Measurements from ENCODE around the gene AGK.
"Not testable (repeated sequence)": the region's sequence is repeated elsewhere in the genome, so short reads cannot be mapped to it uniquely, and the experiment has no call there.

AGK gene

GRCh38 chr7:141575164-141575563 is 24.0 kb downstream of the AGK start:
- no peak for ATAC-seq
- no peak for TF ChIP-seq ZC3H10 (CRISPR knock-in tag; IDR thresholded peaks at IDR 0.05)
- no peak for TF ChIP-seq CSDC2 (CRISPR knock-in tag; IDR thresholded peaks at IDR 0.05)
- TF ChIP-seq TOX (CRISPR knock-in tag; IDR thresholded peaks at IDR 0.05; ENCODE audit: borderline replicate concordance), result no peak
- TF ChIP-seq BACH2 (CRISPR knock-in tag; IDR thresholded peaks at IDR 0.05; ENCODE audit: borderline replicate concordance), result no peak
- no peak for TF ChIP-seq ZFP30 (CRISPR knock-in tag; IDR thresholded peaks at IDR 0.05)
- no peak for TF ChIP-seq TCF4 (CRISPR knock-in tag; IDR thresholded peaks at IDR 0.05; ENCODE audit: borderline replicate concordance)

DNA sequence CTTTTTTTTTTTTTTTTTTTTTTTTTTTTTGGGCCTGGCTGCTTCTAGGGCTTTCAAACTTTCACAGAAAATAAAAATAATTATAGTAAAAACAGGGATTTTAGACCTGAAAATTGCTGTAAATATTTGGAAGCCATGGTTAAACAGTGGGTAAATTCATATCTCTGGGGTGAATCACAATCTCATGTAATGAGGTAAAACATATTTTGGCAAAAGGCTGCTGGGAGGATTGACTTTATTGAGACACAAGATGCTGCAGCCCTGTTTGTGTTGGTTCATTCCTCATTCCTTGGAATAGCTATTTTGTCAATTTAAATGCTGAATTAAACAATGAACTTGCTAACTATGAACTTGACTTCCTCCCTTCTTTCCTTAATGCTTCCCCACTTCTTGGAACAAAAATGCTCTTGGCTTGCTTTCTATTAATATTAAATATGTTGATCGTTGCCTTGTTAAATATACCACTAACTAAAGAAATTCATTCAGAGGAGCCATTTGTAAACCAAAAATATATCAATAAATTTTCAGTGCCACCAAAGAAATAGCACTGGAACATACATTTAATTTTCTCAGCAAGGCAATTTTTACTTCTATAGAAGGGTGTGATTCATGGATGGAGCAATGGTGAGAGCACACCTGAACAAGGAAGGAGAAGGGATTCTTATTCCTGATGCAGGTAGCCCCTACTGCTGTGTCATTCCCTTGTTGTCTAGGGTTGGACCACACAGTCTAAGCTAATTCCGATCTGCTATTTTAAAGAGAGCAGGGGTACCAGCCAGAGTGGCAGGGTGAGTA is 24.6 kb downstream of the AGK start:
- no peak for ATAC-seq
- TF ChIP-seq POU6F1 (CRISPR knock-in tag; IDR thresholded peaks at IDR 0.05; ENCODE audit: borderline replicate concordance, low read depth) (no peak), CSRNP3 (CRISPR knock-in tag; IDR thresholded peaks at IDR 0.05) (no peak), RARB (CRISPR knock-in tag; IDR thresholded peaks at IDR 0.05) (no peak), ARNTL (CRISPR knock-in tag; IDR thresholded peaks at IDR 0.05; ENCODE audit: borderline replicate concordance, low read depth) (no peak)
- TF ChIP-seq, protein P1, sequence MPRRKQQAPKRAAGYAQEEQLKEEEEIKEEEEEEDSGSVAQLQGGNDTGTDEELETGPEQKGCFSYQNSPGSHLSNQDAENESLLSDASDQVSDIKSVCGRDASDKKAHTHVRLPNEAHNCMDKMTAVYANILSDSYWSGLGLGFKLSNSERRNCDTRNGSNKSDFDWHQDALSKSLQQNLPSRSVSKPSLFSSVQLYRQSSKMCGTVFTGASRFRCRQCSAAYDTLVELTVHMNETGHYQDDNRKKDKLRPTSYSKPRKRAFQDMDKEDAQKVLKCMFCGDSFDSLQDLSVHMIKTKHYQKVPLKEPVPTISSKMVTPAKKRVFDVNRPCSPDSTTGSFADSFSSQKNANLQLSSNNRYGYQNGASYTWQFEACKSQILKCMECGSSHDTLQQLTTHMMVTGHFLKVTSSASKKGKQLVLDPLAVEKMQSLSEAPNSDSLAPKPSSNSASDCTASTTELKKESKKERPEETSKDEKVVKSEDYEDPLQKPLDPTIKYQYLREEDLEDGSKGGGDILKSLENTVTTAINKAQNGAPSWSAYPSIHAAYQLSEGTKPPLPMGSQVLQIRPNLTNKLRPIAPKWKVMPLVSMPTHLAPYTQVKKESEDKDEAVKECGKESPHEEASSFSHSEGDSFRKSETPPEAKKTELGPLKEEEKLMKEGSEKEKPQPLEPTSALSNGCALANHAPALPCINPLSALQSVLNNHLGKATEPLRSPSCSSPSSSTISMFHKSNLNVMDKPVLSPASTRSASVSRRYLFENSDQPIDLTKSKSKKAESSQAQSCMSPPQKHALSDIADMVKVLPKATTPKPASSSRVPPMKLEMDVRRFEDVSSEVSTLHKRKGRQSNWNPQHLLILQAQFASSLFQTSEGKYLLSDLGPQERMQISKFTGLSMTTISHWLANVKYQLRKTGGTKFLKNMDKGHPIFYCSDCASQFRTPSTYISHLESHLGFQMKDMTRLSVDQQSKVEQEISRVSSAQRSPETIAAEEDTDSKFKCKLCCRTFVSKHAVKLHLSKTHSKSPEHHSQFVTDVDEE (CRISPR knock-in tag; IDR thresholded peaks at IDR 0.05), result no peak

- TF ChIP-seq PPARA (CRISPR knock-in tag; IDR thresholded peaks at IDR 0.05; ENCODE audit: borderline replicate concordance), result no peak
- no peak for ATAC-seq
Observed at GRCh38 chr7:141577043-141577839, 26.0 kb downstream of the AGK start.

GRCh38 chr7:141579953-141580352 is 28.7 kb downstream of the AGK start:
- not testable (repeated sequence) for ATAC-seq

DNA sequence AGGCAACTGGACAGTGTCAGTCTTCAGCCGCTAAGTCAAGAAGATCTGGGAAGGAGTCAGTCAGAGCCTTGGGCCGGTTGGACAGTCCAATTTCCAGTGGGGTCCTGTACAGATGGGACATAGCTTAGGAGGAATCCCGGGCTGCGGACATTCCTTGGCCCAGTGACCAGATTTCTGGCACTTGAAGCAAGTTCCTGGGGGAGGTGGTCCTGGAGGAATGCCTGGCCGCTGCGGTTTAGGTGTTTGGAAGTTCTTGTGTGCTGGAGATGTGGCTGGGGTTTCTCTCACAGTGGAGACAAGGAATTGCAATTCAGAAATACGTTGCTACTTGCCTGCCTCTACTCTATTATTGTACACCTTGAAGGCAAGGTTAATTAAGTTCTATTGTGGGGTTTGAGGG is 30.9 kb downstream of the AGK start:
- not testable (repeated sequence) for ATAC-seq

DNA sequence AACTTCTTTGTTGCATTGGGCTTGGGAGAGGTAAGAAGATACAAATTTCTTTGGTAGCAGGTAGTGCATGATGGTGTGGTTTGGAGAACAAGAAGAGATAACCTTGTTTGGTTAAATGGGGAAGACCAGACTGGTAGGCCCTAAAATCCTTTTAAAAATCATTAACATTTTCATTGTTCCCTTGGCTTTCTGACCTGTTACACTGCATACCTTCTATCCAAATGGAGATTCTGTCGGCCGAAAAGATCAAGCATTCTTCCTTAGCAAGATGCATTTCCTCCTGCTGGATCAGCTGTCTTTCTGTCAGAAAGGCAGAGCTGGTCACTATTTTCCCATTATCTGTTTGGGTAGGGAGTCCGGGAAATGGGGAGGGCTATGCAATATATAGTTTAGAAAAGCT is 33.7 kb downstream of the AGK start:
- ATAC-seq, result no peak
- TF ChIP-seq, protein P1 (CRISPR knock-in tag; IDR thresholded peaks at IDR 0.05), result no peak
- TF ChIP-seq ESRRG (CRISPR knock-in tag; IDR thresholded peaks at IDR 0.05) (no peak), TCF4 (CRISPR knock-in tag; IDR thresholded peaks at IDR 0.05; ENCODE audit: borderline replicate concordance) (no peak), ZNF70 (CRISPR knock-in tag; IDR thresholded peaks at IDR 0.05) (no peak), CSRNP3 (CRISPR knock-in tag; IDR thresholded peaks at IDR 0.05) (no peak), ZNF565 (CRISPR knock-in tag; conservative IDR thresholded peaks at IDR 0.05; ENCODE audit: low read depth) (no peak), GLIS3 (CRISPR knock-in tag; IDR thresholded peaks at IDR 0.05) (no peak), ZNF8 (CRISPR knock-in tag; IDR thresholded peaks at IDR 0.05) (no peak), TOX (CRISPR knock-in tag; IDR thresholded peaks at IDR 0.05; ENCODE audit: borderline replicate concordance) (no peak)
- TF ChIP-seq, protein P2, sequence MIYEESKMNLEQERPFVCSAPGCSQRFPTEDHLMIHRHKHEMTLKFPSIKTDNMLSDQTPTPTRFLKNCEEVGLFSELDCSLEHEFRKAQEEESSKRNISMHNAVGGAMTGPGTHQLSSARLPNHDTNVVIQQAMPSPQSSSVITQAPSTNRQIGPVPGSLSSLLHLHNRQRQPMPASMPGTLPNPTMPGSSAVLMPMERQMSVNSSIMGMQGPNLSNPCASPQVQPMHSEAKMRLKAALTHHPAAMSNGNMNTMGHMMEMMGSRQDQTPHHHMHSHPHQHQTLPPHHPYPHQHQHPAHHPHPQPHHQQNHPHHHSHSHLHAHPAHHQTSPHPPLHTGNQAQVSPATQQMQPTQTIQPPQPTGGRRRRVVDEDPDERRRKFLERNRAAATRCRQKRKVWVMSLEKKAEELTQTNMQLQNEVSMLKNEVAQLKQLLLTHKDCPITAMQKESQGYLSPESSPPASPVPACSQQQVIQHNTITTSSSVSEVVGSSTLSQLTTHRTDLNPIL (CRISPR knock-in tag; IDR thresholded peaks at IDR 0.05; ENCODE audit: low read depth), result no peak

Data from SK-N-SH treated with all-trans-retinoic acid at 6 μM for 48 hours (cell line).